ENCODE results near the gene PRRG3. TPM values are rescaled to one million over a fixed set of nuclear protein-coding genes. Genes with fewer than 3 reads are reported as not detected.

PRRG3 gene
- total and polyA plus RNA-seq, 2 of the 4 experiments (the other 2 are of a cell fraction), result not detected

DNA sequence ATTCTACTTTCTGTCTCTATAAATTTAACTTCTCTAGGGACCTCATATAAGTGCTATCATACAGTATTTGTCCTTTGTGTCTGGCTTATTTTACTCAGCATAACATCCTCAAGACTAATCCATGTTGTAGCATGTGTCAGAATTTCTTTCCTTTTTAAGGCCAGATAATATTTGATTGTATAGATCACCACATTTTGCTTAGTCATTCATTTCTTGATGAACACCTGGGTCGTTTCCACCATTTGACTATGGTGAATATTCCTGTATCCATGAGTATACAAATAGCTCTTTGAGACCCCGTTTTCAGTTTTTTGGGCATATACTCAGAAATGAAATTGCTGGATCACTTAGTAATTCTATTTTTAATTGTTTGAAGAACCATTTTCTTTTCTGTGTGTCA, 51.2 kb downstream of the PRRG3 start:
- Histone ChIP-seq H3K23ac (ENCODE audit: low read depth, low read length) (no peak overlapping the region), H4K8ac (ENCODE audit: low read depth in 2 of 2, low read length in 2 of 2) (no peak overlapping the region), H3K36me3 (ENCODE audit: control insufficient read depth, insufficient read depth, low read length) (no peaks in the 10 kb centered on the region), H2BK5ac (ENCODE audit: low read depth, low read length, poor library complexity, severe bottlenecking) (no peak overlapping the region), H3K27ac (ENCODE audit: insufficient read depth, low read length) (no peak overlapping the region), H2BK15ac (ENCODE audit: low read depth, low read length) (no peak overlapping the region), H4K5ac (ENCODE audit: low read depth, low read length) (no peak overlapping the region), H2AK9ac (replicated peaks; ENCODE audit: low read depth, low read length, poor library complexity) (no peak overlapping the region), H3K79me1 (ENCODE audit: low read depth in 1 of 2, low read length in 2 of 2) (no peaks in the 10 kb centered on the region), H4K20me1 (ENCODE audit: insufficient read depth, low read length) (no peaks in the 10 kb centered on the region), H3K14ac (replicated peaks; ENCODE audit: low read depth, low read length) (no peak overlapping the region), H2AK5ac (ENCODE audit: low read depth, low read length) (no peak overlapping the region), H2AFZ (replicated peaks; ENCODE audit: low read length, poor library complexity) (no peak overlapping the region), H3K9me3 (ENCODE audit: control insufficient read depth, insufficient read depth, low read length) (peaks cover 11% of the 10 kb centered on the region; the same call in 1 of the 2 replicates), H3K18ac (ENCODE audit: low read depth, low read length) (no peak overlapping the region), H3K4me1 (ENCODE audit: control insufficient read depth, insufficient read depth, low read length) (no peaks in the 10 kb centered on the region), H2BK20ac (ENCODE audit: low read depth, low read length) (no peak overlapping the region), H3K4ac (ENCODE audit: low read depth, low read length) (no peak overlapping the region), H3K4me2 (ENCODE audit: low read depth, low read length) (no peak overlapping the region), H2BK120ac (ENCODE audit: low read depth, low read length) (no peak overlapping the region), H3K56ac (ENCODE audit: extremely low read depth, insufficient read depth, low read length) (no peak overlapping the region), H3K27me3 (ENCODE audit: control insufficient read depth, insufficient read depth, low read length) (no peaks in the 10 kb centered on the region), H4K91ac (ENCODE audit: insufficient read depth, low read depth, low read length) (no peak overlapping the region), H3K9ac (ENCODE audit: low read depth, low read length) (no peak overlapping the region), H3K9me1 (ENCODE audit: insufficient read depth, low read length) (no peaks in the 10 kb centered on the region), H3K4me3 (ENCODE audit: insufficient read depth, low read depth, low read length) (no peak overlapping the region)
- POLR2A ChIA-PET (ENCODE audit: unreplicated experiment), result no interaction called here
- BruUV-seq (replicated peaks), result no TSS peak
- ATAC-seq (ENCODE audit: low read depth), result no peak
- in situ Hi-C loops (cut with MboI; ENCODE audit: low sequenced_read_pairs), result no loop called here
- CTCF ChIA-PET, result no interaction called here
- dilution Hi-C loops (cut with HindIII; ENCODE audit: low sequenced_read_pairs, unreplicated experiment), result no loop called here
- no peak for DNase-seq
- no CpG with 5 or more reads among the region's 2 CpGs for WGBS, 2 experiments (ENCODE audit: extremely low coverage in 2 of 2, insufficient read length in 1 of 2)
- TF ChIP-seq RCOR1 (IDR thresholded peaks at IDR 0.05; ENCODE audit: insufficient replicate concordance, low read length), result no peak
- TF ChIP-seq, protein P1, sequence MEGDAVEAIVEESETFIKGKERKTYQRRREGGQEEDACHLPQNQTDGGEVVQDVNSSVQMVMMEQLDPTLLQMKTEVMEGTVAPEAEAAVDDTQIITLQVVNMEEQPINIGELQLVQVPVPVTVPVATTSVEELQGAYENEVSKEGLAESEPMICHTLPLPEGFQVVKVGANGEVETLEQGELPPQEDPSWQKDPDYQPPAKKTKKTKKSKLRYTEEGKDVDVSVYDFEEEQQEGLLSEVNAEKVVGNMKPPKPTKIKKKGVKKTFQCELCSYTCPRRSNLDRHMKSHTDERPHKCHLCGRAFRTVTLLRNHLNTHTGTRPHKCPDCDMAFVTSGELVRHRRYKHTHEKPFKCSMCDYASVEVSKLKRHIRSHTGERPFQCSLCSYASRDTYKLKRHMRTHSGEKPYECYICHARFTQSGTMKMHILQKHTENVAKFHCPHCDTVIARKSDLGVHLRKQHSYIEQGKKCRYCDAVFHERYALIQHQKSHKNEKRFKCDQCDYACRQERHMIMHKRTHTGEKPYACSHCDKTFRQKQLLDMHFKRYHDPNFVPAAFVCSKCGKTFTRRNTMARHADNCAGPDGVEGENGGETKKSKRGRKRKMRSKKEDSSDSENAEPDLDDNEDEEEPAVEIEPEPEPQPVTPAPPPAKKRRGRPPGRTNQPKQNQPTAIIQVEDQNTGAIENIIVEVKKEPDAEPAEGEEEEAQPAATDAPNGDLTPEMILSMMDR (conservative IDR thresholded peaks at IDR 0.05; ENCODE audit: low read depth, low read length), result no peak
- TF ChIP-seq NFE2L2 (IDR thresholded peaks at IDR 0.05; ENCODE audit: low read depth, low read length), result peak; percentile 61
- TF ChIP-seq MAFK (IDR thresholded peaks at IDR 0.05; ENCODE audit: low read depth, low read length), result 0 out of 2 replicates have a peak, but pooled peaks have one; percentile 17
- no peak for TF ChIP-seq CEBPB (IDR thresholded peaks at IDR 0.05; ENCODE audit: low read depth, low read length)
- intact Hi-C loops (cut with micrococcal nuclease), result no loop called here
